GM19372 (cell line): ENCODE results near the gene HDLBP.

ENCODE experiments used
- ATAC-seq: cut with Tn5 transposase; IDR thresholded peaks from one replicate; pipeline ENCODE4 v1.9.1; 2021; ENCODE audit warnings: mild to moderate bottlenecking, low read depth, moderate library complexity; ENCODE audit not compliant: unreplicated experiment

HDLBP gene

GRCh38 chr2:241218131-241219029, 97.1 kb downstream of the HDLBP start:
- peak; percentile 58 for ATAC-seq

- ATAC-seq, result peak; percentile 50
Measured at GRCh38 chr2:241217320-241218031, 98.0 kb downstream of the HDLBP start.

GRCh38 chr2:241216211-241216761, 99.2 kb downstream of the HDLBP start:
- ATAC-seq, result no peak

DNA sequence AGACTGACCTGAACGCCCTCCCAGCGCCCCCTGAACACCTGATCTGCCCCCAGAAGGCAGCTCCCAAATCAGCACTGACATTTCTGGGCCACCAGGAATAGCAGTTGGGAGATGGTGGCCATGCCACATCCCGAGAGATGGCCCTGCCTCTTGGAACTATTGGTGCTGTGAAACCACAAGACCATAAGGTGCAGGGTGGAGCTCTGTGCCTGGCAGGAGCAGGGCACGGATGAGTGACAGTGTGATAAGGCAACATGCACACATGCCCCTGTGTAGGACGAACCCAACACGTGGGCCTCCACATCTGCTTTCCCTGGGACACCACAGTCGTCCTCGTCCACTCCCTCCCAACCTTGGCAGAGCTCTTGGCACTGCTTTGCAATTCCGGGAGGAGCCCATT, 100.1 kb downstream of the HDLBP start:
- no peak for ATAC-seq

DNA sequence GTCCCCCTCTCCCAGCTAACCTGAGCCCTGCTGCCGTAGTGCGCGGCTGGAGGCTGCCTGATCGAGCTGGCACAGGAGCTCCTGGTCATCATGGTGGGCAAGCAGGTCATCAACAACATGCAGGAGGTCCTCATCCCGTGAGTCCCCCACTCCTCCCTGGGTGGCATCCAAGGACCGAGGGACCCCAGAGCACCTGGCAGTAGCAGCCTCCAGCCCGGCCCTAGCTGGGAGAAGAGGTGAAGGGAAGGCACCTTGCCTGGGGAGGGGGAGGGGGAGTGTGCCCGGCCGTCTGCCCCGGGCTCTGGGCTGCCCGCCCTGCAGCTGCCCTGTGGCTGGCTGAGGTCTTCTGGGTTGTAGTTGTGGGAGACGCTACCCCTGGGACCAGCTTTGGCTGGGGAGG, 100.7 kb downstream of the HDLBP start:
- no peak for ATAC-seq

GRCh38 chr2:241214209-241214608, 101.3 kb downstream of the HDLBP start:
- no peak for ATAC-seq

DNA sequence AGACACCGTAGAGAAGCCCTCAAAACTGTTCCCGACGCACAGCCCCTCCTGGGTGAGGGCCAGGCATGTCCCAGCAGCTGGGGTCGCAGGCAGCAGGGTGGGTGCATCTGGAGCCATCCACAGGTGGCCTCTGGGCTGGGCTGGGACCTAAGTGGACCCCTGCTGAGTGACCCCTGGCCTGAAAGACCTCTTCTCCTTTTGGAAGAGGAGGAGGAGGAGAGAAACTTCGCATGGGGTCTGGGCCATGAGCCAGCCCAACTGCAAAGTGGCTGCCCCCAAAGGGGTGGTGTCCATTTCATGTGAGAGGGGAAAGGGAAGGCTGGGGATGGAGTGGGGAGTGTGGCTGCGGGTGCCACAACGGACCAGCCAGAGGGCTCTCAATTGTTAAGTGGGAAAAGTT, 101.9 kb downstream of the HDLBP start:
- ATAC-seq, result no peak

DNA sequence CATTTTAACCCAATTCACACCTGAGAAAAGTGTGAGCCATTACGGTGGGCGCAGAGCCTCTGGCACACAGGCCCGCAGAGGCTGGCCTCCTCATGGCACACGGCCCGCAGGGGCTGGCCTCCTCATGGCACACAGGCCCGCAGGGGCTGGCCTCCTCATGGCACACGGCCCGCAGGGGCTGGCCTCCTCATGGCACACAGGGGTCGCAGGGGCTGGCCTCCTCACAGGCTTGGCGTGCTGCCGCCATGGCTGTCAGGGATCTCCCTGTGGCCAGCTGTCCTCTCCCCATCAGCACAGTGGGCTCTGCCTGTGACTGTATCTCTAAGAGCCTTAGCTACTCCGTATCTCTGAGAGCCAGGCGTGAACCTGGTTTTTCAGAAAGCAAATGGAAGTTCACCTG, 102.4 kb downstream of the HDLBP start:
- no peak for ATAC-seq

DNA sequence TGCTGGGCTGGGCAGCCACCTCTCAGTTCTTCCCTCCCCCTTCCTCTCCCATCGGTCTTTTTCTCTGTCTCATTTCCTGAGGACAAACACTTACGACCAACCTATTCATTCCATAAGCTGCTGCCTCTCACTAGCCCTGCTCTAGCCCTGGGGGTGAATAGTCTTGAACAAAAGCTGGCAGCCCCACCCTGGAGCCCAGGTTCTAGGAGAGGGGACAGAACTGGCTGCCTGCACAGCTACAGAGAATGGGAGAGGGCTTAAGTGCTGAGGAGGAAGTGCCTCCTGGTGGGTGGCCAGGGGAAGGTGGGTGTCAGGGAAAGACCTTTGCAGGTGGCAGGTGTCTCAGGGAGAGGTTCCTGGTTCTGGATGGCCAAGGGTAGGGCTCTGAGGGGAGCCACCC, 104.2 kb downstream of the HDLBP start:
- ATAC-seq, result no peak

DNA sequence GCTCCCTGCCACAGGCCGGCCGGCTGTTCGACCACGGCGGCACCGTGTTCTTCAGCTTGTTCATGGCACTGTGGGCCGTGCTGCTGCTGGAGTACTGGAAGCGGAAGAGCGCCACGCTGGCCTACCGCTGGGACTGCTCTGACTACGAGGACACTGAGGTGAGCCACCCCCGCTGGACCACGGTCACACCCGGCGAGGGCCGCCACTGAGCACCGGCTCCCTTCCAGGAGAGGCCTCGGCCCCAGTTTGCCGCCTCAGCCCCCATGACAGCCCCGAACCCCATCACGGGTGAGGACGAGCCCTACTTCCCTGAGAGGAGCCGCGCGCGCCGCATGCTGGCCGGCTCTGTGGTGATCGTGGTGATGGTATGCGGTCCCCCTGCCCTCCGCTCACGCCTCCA, 106.2 kb downstream of the HDLBP start:
- no peak for ATAC-seq

- no peak for ATAC-seq
Measured at GRCh38 chr2:241208058-241208457, 107.4 kb downstream of the HDLBP start.

DNA sequence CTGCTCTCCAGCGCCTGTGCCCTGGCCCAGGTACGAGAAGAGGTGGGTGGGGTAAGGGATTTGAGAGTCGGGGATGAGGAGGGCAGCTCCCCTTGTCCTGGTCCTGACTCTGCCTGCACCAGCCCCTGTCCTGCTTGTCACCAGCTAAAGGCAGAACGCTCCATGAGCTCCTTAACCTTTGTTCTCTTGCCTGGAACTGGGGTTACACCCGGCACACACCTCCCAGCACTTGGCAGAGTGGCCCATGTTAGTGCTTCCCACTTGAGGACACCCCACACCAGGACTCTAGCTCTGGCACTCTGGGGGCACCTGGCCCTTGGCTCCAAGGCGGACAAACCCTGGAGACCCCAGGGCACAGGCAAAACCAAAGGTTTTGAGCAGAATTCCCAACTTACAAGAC, 107.8 kb downstream of the HDLBP start:
- ATAC-seq, result no peak

DNA sequence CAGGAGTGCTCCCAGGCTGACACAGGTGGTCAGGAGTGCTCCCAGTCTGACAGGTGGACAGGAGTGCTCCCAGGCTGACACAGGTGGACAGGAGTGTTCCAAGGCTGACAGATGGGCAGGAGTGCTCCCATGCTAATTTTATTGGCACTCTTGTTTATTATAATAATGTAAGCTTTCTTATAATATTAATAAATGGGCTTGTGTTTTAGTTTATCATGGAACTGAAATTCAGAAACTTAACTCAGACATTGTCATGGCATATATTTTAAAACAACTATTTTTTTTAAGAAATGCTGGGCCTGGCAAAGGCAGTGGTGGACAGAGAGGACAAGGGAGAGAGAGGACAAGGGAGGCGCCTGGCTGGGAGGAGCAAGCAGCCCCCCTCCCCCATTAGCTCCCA, 108.3 kb downstream of the HDLBP start:
- no peak for ATAC-seq

GRCh38 chr2:241205086-241205485, 110.4 kb downstream of the HDLBP start:
- no peak for ATAC-seq

GRCh38 chr2:241204490-241204889, 111.0 kb downstream of the HDLBP start:
- no peak for ATAC-seq

GRCh38 chr2:241204010-241204384, 111.5 kb downstream of the HDLBP start:
- ATAC-seq, result no peak

DNA sequence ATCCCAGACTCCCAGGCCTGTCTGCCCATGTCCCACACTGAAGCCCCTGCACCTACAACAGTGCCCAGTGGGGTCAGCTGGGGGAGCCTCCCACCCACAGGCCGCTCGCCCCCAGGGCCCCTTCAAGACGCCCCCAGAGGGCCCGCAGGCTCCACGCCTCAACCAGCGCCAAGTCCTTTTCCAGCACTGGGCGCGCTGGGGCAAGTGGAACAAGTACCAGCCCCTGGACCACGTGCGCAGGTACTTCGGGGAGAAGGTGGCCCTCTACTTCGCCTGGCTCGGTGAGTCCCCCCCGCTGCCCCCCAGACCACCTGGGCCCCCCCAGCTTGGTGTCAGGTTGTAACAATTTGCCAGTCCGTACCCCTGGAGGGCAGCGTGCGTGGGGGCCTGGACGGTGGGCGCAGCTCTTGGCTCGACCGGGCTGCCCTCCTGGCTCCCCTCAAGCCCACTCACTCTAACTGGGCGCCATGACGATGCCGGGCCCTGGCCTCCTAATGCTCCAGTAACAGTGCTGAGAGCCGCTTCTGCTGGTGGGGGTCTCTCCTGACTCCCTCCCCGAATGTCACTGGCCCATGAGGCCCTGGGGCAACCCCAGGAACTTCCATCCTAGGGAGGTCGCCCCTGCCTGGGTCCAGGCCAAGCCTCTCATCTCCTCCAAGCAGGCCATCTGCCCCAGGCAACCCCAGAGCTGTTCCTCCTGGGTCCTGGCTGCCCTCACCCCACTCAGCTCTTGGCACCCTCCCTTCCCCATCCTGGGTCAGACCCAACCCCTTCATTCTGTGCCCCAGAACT, 112.1 kb downstream of the HDLBP start:
- no peak for ATAC-seq

- ATAC-seq, result no peak
Measured at GRCh38 chr2:241202681-241203080, 112.8 kb downstream of the HDLBP start.

GRCh38 chr2:241202268-241202585, 113.2 kb downstream of the HDLBP start:
- no peak for ATAC-seq

DNA sequence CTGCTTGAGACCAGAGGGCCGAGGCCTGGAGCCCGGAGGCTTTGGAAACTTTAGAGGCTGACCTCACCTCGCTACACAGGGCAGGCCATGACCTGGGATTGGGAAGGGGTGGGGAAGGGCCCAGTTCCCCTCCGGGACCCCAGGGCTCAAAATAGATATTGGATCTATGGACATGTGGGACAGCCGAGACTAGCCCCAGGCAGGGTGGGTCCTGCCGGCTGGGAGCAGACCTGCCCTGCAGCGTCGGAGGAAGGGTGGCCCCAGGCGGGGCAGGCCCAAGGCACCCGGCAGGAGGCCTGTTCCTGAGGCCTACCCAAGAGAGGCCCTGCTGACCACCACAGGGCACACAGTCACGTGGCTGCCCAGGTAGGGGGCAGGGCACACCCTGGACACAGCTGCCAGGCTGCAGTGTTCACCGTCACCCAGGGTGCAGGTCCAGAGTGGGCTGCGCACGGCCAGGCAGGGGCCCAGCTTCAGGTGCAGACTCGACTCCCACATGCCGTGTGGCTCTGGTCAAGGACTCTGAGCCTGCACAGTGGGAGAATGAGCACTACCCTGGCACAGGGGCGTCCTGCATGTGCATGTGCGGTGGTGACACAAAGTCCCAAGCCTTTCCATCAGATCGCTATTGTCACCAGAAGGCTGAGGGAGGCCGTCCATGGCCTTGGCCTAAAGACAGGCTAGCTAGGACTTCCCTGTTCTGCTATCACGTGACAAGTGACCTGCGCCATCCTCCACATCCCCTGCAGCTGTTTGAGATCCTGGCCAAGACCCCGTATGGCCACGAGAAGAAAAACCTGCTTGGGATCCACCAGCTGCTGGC, 113.8 kb downstream of the HDLBP start:
- ATAC-seq, result no peak
